Measurements from ENCODE around the gene TNIP1. TPM values are rescaled to one million over a fixed set of nuclear protein-coding genes. Genes with fewer than 3 reads are reported as not detected.

The TNIP1 gene
- total RNA-seq, 1 experiment from 2014 or later: 122 TPM

GRCh38 chr5:151079838-151080612 lies 809 bp downstream of the TNIP1 start:
- Histone ChIP-seq H3F3A (ENCODE audit: insufficient read depth, low read depth) (peaks cover 48% of the 10 kb centered on the region), H3K4me2 (peak overlapping the region; percentile 98), H3K4me3 (peak overlapping the region; percentile 75), H4K20me1 (ENCODE audit: insufficient read depth) (no peaks in the 10 kb centered on the region), H3K27ac (peak overlapping the region; percentile 81), H3K9me2 (ENCODE audit: insufficient read depth) (no peaks in the 10 kb centered on the region), H3K79me2 (ENCODE audit: low read depth) (peaks cover 70% of the 10 kb centered on the region), H3K9me3 (ENCODE audit: insufficient read depth, low read depth) (no peaks in the 10 kb centered on the region), H3K27me3 (ENCODE audit: insufficient read depth, low read depth) (no peaks in the 10 kb centered on the region), H3K36me3 (ENCODE audit: low read depth) (peaks cover 8% of the 10 kb centered on the region; the same call in 1 of the 2 replicates), H3K4me1 (replicated peaks; ENCODE audit: insufficient read depth) (peaks cover 77% of the 10 kb centered on the region), H2AFZ (peak overlapping the region; percentile 65)
- TSS peak; percentile 35 for BruUV-seq (replicated peaks)
- peak in 1 of 2 experiments; percentile 68 for DNase-seq
- ChIA-PET POLR2A (ENCODE audit: unreplicated experiment) (no interaction called here), CTCF (interaction anchor here (0.7 kb wide), 1 partner anchor 29 kb away, joined by 4 read pairs; no protein-coding TSS in a partner anchor)
- intact Hi-C loops (cut with micrococcal nuclease; ENCODE audit: unreplicated experiment): loop anchor here (1.0 to 10.0 kb wide), 4 partner anchors 35 to 692 kb away; partner anchors contain the start of gene G3BP1
- no peak for TF ChIP-seq EZH2 (IDR thresholded peaks at IDR 0.05; ENCODE audit: low read depth)
- no peak for TF ChIP-seq CTCF (conservative IDR thresholded peaks at IDR 0.05)

- no TSS peak for BruUV-seq (replicated peaks)
- Histone ChIP-seq H3K27me3 (ENCODE audit: insufficient read depth, low read depth) (no peaks in the 10 kb centered on the region), H3K36me3 (ENCODE audit: low read depth) (peaks cover 9% of the 10 kb centered on the region; the same call in 1 of the 2 replicates), H3F3A (ENCODE audit: insufficient read depth, low read depth) (peaks cover 52% of the 10 kb centered on the region), H3K9me2 (ENCODE audit: insufficient read depth) (no peaks in the 10 kb centered on the region), H3K9me3 (ENCODE audit: insufficient read depth, low read depth) (no peaks in the 10 kb centered on the region), H3K4me1 (replicated peaks; ENCODE audit: insufficient read depth) (peaks cover 85% of the 10 kb centered on the region), H3K27ac (peak overlapping the region; percentile 81; the same call in 1 of the 2 replicates), H3K79me2 (ENCODE audit: low read depth) (peaks cover 83% of the 10 kb centered on the region), H4K20me1 (ENCODE audit: insufficient read depth) (no peaks in the 10 kb centered on the region), H2AFZ (no peak overlapping the region), H3K4me3 (no peak overlapping the region), H3K4me2 (peak overlapping the region; percentile 98; the same call in 1 of the 2 replicates)
- POLR2A ChIA-PET (ENCODE audit: unreplicated experiment): no interaction called here
- no peak for DNase-seq
- CTCF ChIA-PET: interaction anchor here (0.7 kb wide), 1 partner anchor 15 kb away, joined by 3 read pairs; no protein-coding TSS in a partner anchor
- intact Hi-C loops (cut with micrococcal nuclease; ENCODE audit: unreplicated experiment): loop anchor here (5.0 to 10.0 kb wide), 2 partner anchors 604 to 694 kb away; partner anchors contain the start of gene G3BP1
- TF ChIP-seq CTCF (conservative IDR thresholded peaks at IDR 0.05) (no peak), EZH2 (IDR thresholded peaks at IDR 0.05; ENCODE audit: low read depth) (no peak)
These were observed 2.2 kb downstream of the TNIP1 start for GRCh38 chr5:151078490-151079262.

GRCh38 chr5:151077967-151078366 lies 2.9 kb downstream of the TNIP1 start:
- DNase-seq: no peak
- Histone ChIP-seq H3K4me2 (0 out of 2 replicates have a peak overlapping the region, but pooled peaks have one; percentile 98), H4K20me1 (ENCODE audit: insufficient read depth) (no peaks in the 10 kb centered on the region), H3K27me3 (ENCODE audit: insufficient read depth, low read depth) (no peaks in the 10 kb centered on the region), H2AFZ (no peak overlapping the region), H3K79me2 (ENCODE audit: low read depth) (peaks cover 90% of the 10 kb centered on the region), H3K36me3 (ENCODE audit: low read depth) (peaks cover 14% of the 10 kb centered on the region), H3K9me3 (ENCODE audit: insufficient read depth, low read depth) (no peaks in the 10 kb centered on the region), H3K27ac (no peak overlapping the region), H3K4me3 (no peak overlapping the region), H3F3A (ENCODE audit: insufficient read depth, low read depth) (peaks cover 52% of the 10 kb centered on the region), H3K4me1 (replicated peaks; ENCODE audit: insufficient read depth) (peaks cover 84% of the 10 kb centered on the region), H3K9me2 (ENCODE audit: insufficient read depth) (no peaks in the 10 kb centered on the region)
- BruUV-seq (replicated peaks): no TSS peak
- intact Hi-C loops (cut with micrococcal nuclease; ENCODE audit: unreplicated experiment): loop anchor here (5.0 to 10.0 kb wide), 2 partner anchors 603 to 694 kb away; partner anchors contain the start of gene G3BP1
- TF ChIP-seq EZH2 (IDR thresholded peaks at IDR 0.05; ENCODE audit: low read depth) (no peak), CTCF (conservative IDR thresholded peaks at IDR 0.05) (no peak)
- ChIA-PET POLR2A (ENCODE audit: unreplicated experiment) (no interaction called here), CTCF (no interaction called here)
